Endothelial cell of umbilical vein (primary cell): ENCODE results near the gene ANKRD44.

Experiments
- CTCF ChIP-seq, 2 donors: IDR thresholded peaks; 1 replicate in 1 of 2; 2 replicates in 1 of 2; pipeline ENCODE4 v1.5.1; 2011; ENCODE audit warnings: low read length in 2 of 2, mild to moderate bottlenecking in 2 of 2, moderate library complexity in 2 of 2, control low read depth in 1 of 2, inconsistent platforms in 1 of 2, low read depth in 1 of 2; ENCODE audit not compliant: insufficient read depth in 1 of 2; ENCODE audit errors: extremely low read depth in 1 of 2
- POLR2A ChIP-seq: IDR thresholded peaks from 2 replicates; pipeline ENCODE4 v1.6.1; 2012; ENCODE audit warnings: low read depth, mild to moderate bottlenecking, control low read depth, low read length

- TF ChIP-seq CTCF (IDR thresholded peaks at IDR 0.05; ENCODE audit: extremely low read depth in 1 of 2, insufficient read depth in 1 of 2, low read depth in 1 of 2, low read length in 2 of 2) = no peak
- TF ChIP-seq POLR2A = no peak
These were observed 13.3 kb downstream of the ANKRD44 start for GRCh38 chr2:197297266-197297665.
